Tibial nerve (tissue), 4 donors: ENCODE results near the gene CARHSP1.

Source experiments
- EP300 ChIP-seq, 2 donors: sonication (generic); formaldehyde crosslinking; IDR thresholded peaks; one replicate each; pipeline ENCODE4 v1.6.1; 2017; ENCODE audit warnings: antibody characterized with exemption in 2 of 2, mild to moderate bottlenecking in 1 of 2
- POLR2A ChIP-seq, 2 donors: fragments of 450-650 bp; IDR thresholded peaks; one replicate each; pipeline ENCODE4 v1.6.1; 2017; ENCODE audit warnings: antibody characterized with exemption in 2 of 2, mild to moderate bottlenecking in 2 of 2, moderate library complexity in 2 of 2
- TF ChIP-seq, protein P1 (sequence below), 5 experiments: fragments of 200-600 bp in 3 of 5; fragments of 450-650 bp in 2 of 5; sonication (generic) in 3 of 5; IDR thresholded peaks; one replicate each; pipeline ENCODE4 v1.5.1; 2016 to 2019; ENCODE audit warnings: antibody characterized with exemption in 5 of 5, mild to moderate bottlenecking in 3 of 5, moderate library complexity in 2 of 5

DNA sequence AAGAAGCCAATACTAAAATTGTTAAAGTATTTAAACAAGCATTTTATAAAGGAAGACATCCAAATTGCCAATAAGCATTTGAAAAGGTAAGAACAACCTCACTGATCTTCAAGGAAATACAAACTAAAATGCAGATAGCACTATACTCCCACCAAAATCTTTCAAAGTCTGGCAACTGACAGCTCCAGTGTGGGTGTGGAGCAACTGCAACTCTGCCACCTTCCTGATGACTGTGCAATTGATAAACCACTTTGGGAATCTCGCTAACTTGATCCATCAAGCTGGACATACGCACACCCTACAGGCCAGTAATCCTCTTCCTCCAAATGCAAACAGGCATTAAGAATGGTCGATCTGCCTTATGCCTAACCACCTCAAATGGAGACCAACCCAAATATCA lies 45.3 kb upstream of the CARHSP1 start:
- TF ChIP-seq, protein P1, sequence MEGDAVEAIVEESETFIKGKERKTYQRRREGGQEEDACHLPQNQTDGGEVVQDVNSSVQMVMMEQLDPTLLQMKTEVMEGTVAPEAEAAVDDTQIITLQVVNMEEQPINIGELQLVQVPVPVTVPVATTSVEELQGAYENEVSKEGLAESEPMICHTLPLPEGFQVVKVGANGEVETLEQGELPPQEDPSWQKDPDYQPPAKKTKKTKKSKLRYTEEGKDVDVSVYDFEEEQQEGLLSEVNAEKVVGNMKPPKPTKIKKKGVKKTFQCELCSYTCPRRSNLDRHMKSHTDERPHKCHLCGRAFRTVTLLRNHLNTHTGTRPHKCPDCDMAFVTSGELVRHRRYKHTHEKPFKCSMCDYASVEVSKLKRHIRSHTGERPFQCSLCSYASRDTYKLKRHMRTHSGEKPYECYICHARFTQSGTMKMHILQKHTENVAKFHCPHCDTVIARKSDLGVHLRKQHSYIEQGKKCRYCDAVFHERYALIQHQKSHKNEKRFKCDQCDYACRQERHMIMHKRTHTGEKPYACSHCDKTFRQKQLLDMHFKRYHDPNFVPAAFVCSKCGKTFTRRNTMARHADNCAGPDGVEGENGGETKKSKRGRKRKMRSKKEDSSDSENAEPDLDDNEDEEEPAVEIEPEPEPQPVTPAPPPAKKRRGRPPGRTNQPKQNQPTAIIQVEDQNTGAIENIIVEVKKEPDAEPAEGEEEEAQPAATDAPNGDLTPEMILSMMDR (IDR thresholded peaks at IDR 0.05), result no peak
- TF ChIP-seq POLR2A (IDR thresholded peaks at IDR 0.05) (no peak), EP300 (IDR thresholded peaks at IDR 0.05) (no peak)
